ENCODE results near the gene RBM47. TPM values are rescaled to one million over a fixed set of nuclear protein-coding genes. Genes with fewer than 3 reads are reported as not detected.
"Not testable (repeated sequence)": the region's sequence is repeated elsewhere in the genome, so short reads cannot be mapped to it uniquely, and the experiment has no call there.

The RBM47 gene
- total and polyA plus RNA-seq, 3 donors from 2014 or later = 17.8 to 95.1 (median 51.7) TPM

DNA sequence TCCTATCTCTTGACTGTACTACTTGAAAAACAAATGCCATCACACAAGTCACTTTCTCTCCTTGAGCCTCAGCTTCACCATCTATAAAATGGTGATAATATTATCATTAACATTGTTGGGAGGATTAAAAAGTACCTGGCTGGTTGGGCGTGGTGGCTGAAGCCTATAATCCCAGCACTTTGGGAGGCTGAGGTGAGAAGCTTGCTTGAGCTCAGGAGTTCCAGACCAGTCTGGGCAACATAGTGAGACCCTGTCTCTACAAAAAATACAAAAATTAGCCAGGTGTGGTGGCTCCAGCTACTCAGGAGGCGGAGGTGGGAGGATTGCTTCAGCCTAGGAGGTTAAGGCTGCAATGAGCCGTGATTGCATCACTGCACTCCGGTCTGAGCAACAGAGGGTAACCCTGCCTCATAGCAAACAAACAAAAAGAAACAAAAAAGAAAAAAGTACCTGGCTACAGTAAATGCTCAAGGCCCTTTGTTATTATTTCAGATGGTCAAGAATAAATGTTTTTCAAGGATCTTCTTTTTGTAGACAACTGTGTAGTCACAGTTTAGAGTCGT is 174.2 kb downstream of the RBM47 start:
- no peak for TF ChIP-seq POLR2A (IDR thresholded peaks at IDR 0.05)
- TF ChIP-seq, protein P1, sequence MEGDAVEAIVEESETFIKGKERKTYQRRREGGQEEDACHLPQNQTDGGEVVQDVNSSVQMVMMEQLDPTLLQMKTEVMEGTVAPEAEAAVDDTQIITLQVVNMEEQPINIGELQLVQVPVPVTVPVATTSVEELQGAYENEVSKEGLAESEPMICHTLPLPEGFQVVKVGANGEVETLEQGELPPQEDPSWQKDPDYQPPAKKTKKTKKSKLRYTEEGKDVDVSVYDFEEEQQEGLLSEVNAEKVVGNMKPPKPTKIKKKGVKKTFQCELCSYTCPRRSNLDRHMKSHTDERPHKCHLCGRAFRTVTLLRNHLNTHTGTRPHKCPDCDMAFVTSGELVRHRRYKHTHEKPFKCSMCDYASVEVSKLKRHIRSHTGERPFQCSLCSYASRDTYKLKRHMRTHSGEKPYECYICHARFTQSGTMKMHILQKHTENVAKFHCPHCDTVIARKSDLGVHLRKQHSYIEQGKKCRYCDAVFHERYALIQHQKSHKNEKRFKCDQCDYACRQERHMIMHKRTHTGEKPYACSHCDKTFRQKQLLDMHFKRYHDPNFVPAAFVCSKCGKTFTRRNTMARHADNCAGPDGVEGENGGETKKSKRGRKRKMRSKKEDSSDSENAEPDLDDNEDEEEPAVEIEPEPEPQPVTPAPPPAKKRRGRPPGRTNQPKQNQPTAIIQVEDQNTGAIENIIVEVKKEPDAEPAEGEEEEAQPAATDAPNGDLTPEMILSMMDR (IDR thresholded peaks at IDR 0.05) = no peak
- Histone ChIP-seq H3K4me1 (no peaks in the 10 kb centered on the region), H3K27me3 (no peaks in the 10 kb centered on the region), H3K9me3 (no peaks in the 10 kb centered on the region), H3K36me3 (ENCODE audit: low read depth, missing control alignments) (no peaks in the 10 kb centered on the region), H3K27ac (no peak overlapping the region), H3K4me3 (no peak overlapping the region)
- 78 to 87% methylated on average over 5 of the region's 5 CpGs for WGBS, 2 donors
- intact Hi-C loops (cut with DNase I; ENCODE audit: low total_unique reads) = no loop called here
- no peak for DNase-seq

DNA sequence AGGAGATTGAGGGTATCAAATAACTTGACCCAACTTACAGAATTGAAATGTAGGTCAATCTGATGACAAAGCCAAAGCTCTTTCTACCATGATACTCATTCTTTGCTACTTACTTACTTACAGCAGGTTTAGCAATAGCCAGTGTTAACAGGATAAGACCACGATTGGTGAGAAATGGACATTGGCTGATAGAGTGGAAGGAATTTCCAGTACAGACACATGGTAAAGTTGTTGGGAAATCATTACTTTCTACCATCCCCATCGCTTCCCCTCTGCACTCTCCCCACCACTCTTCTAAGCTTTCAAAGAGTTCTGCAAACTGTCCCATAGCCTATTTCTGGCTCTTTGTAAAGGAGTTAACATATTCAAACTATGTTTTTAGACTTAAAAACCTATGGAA is 174.8 kb downstream of the RBM47 start:
- Histone ChIP-seq H3K36me3 (ENCODE audit: low read depth, missing control alignments) (no peaks in the 10 kb centered on the region), H3K9me3 (no peaks in the 10 kb centered on the region), H3K4me3 (no peak overlapping the region), H3K27ac (no peak overlapping the region), H3K27me3 (no peaks in the 10 kb centered on the region), H3K4me1 (no peaks in the 10 kb centered on the region)
- DNase-seq = no peak
- TF ChIP-seq, protein P1 (IDR thresholded peaks at IDR 0.05) = no peak
- TF ChIP-seq POLR2A (IDR thresholded peaks at IDR 0.05) = no peak
- 92 to 95% methylated on average over 2 of the region's 2 CpGs for WGBS, 2 donors
- intact Hi-C loops (cut with DNase I; ENCODE audit: low total_unique reads) = no loop called here

DNA sequence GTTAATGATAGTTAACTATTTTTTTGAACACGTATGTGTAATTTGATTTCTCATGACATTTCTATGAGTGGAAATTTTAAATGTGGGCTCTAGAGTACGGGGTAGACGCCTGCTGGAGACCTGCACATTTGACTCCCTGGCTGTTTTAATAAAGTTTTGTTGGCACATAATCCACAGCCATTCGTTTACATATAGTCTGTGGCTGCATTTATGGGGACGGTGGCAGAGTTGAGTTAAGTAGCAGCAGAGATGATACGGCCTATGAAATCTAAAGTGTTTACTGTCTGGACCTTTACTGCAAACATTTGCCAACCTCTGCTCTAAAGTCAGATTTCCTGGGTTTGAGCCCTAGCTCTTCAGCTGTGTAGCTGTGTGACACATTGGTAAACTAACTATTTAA is 175.8 kb downstream of the RBM47 start:
- H3K4me3 ChIP-seq = no peak overlapping the region
- 93 to 94% methylated on average over 6 of the region's 6 CpGs for WGBS, 2 donors
- no peaks in the 10 kb centered on the region for H3K9me3 ChIP-seq
- H3K36me3 ChIP-seq (ENCODE audit: low read depth, missing control alignments) = no peaks in the 10 kb centered on the region
- TF ChIP-seq, protein P1 (IDR thresholded peaks at IDR 0.05) = no peak
- TF ChIP-seq POLR2A (IDR thresholded peaks at IDR 0.05) = no peak
- intact Hi-C loops (cut with DNase I; ENCODE audit: low total_unique reads) = no loop called here
- no peak overlapping the region for H3K27ac ChIP-seq
- no peaks in the 10 kb centered on the region for H3K4me1 ChIP-seq
- no peaks in the 10 kb centered on the region for H3K27me3 ChIP-seq
- no peak for DNase-seq

DNA sequence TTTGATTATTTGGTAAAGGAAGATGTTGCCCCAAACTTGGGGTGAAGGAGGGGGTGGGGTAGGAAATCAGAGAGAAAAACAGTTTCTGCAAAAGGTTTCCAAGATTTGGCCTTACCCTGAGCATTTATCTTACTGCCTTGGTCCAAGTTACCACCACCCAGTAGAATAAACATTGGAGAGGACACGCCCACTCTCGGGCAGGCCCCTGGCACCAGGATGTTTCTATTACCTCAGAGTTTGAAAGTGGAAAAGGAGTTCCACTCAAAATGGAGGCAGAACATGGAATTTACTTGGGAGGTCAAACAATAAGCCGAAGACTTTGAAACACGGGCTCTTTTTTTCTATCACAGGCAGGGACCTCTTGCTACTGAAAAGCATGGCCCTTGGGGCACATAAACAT is 180.8 kb downstream of the RBM47 start:
- Histone ChIP-seq H3K27ac (no peak overlapping the region), H3K9me3 (no peaks in the 10 kb centered on the region), H3K4me3 (no peak overlapping the region), H3K4me1 (no peaks in the 10 kb centered on the region), H3K27me3 (no peaks in the 10 kb centered on the region), H3K36me3 (ENCODE audit: low read depth, missing control alignments) (no peaks in the 10 kb centered on the region)
- TF ChIP-seq, protein P1 (IDR thresholded peaks at IDR 0.05) = no peak
- TF ChIP-seq POLR2A (IDR thresholded peaks at IDR 0.05) = no peak
- WGBS, 2 donors = 84 to 85% methylated on average over 4 of the region's 4 CpGs
- intact Hi-C loops (cut with DNase I; ENCODE audit: low total_unique reads) = no loop called here
- DNase-seq = no peak

DNA sequence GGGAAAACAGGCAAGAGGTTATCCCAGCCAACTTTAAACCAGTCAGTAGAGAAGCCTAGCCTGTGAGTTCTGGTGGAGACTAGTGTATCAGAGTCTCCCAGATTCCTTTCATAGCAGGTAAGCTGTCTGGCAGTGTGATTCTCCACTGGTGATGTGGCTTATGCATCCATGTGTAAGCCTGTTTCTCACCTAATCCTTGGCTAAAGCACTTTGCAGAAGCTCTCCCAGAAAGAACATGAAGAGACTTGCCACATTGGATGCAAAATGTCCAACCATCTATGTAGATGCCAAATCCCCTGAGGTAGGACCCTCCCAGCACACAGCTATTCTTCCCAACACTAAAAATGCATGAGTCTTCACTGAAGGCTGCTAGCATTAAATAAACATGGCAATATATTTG is 182.8 kb downstream of the RBM47 start:
- Histone ChIP-seq H3K9me3 (no peaks in the 10 kb centered on the region), H3K27ac (no peak overlapping the region), H3K36me3 (ENCODE audit: low read depth, missing control alignments) (no peaks in the 10 kb centered on the region), H3K4me3 (no peak overlapping the region), H3K27me3 (no peaks in the 10 kb centered on the region), H3K4me1 (no peaks in the 10 kb centered on the region)
- intact Hi-C loops (cut with DNase I; ENCODE audit: low total_unique reads) = no loop called here
- TF ChIP-seq, protein P1 (IDR thresholded peaks at IDR 0.05) = no peak
- no peak for TF ChIP-seq POLR2A (IDR thresholded peaks at IDR 0.05)
- DNase-seq = no peak

DNA sequence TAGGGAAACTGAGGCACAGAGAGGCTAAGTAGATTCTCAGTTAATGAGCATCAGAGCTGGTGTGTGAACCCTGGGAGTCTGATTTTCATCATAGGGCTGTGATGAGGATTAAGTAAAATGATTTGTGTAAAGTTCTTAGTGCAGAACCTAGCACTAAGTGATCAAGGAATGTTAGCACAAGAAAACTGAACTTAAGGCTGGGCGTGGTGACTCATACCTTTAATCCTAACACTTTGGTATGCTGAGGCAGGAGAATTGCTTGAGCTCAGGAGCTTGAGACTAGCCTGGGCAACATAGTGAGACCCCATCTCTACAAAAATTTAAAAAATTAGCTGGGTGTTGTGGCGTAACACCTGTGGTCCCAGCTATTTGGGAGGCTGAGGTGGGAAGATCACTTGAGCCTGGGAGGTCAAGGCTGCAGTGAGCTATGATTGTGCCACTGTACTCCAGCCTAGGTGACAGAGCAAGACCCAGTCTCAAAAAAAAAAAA is 183.4 kb downstream of the RBM47 start:
- H3K27ac ChIP-seq; H3K36me3 ChIP-seq (ENCODE audit: low read depth, missing control alignments); H3K9me3 ChIP-seq; H3K4me1 ChIP-seq; H3K27me3 ChIP-seq; DNase-seq; intact Hi-C loops (cut with DNase I; ENCODE audit: low total_unique reads); H3K4me3 ChIP-seq: not testable (repeated sequence)
- 93 to 94% methylated on average over 2 of the region's 2 CpGs for WGBS, 2 donors
